ENCODE measurements around the gene TMEM134. TPM values are rescaled to one million over a fixed set of nuclear protein-coding genes. Genes with fewer than 3 reads are reported as not detected.

Gene TMEM134
- total and polyA plus RNA-seq, 9 of the 15 experiments (the other 6 are each of a cell fraction or from before 2014, with no cell fraction given), result 0.63 to 48.4 (median 10.7) TPM

GRCh38 chr11:67507864-67508485 lies 38.9 kb upstream of the TMEM134 start, which contains the start of gene CDK2AP2 (continued):
- no peak for TF ChIP-seq ZMIZ1 (IDR thresholded peaks at IDR 0.05; ENCODE audit: low read depth in 2 of 2, low read length in 2 of 2)
- TF ChIP-seq ZNF436 (CRISPR knock-in tag; IDR thresholded peaks at IDR 0.05), result no peak
- no peak for TF ChIP-seq ZNF79 (CRISPR knock-in tag; IDR thresholded peaks at IDR 0.05; ENCODE audit: low read depth)
- no peak for TF ChIP-seq GTF2F1 (IDR thresholded peaks at IDR 0.05; ENCODE audit: low read depth, low read length)
- no peak for TF ChIP-seq TFAM (CRISPR knock-in tag; conservative IDR thresholded peaks at IDR 0.05)
- 0 out of 2 replicates have a peak, but pooled peaks have one; percentile 18 for TF ChIP-seq NR2F6 (CRISPR knock-in tag; IDR thresholded peaks at IDR 0.05)
- TF ChIP-seq ZNF764 (CRISPR knock-in tag; IDR thresholded peaks at IDR 0.05; ENCODE audit: low read depth), result peak; percentile 42; the same call in 1 of the 2 replicates
- TF ChIP-seq POLR2B (IDR thresholded peaks at IDR 0.05; ENCODE audit: low read depth, partially characterized antibody), result peak; percentile 57
- peak; percentile 99 for TF ChIP-seq PKNOX1 (IDR thresholded peaks at IDR 0.05)
- no peak for TF ChIP-seq LARP7 (IDR thresholded peaks at IDR 0.05)
- no peak for TF ChIP-seq C11orf30 (IDR thresholded peaks at IDR 0.05; ENCODE audit: low read depth)
- peak; percentile 59 for TF ChIP-seq RBBP5 (IDR thresholded peaks at IDR 0.05; ENCODE audit: borderline replicate concordance, insufficient read depth, low read length, poor library complexity, severe bottlenecking)
- no peak for TF ChIP-seq RFX7 (CRISPR knock-in tag; IDR thresholded peaks at IDR 0.05)
- TF ChIP-seq ZNF175 (CRISPR knock-in tag; IDR thresholded peaks at IDR 0.05; ENCODE audit: low read depth), result 0 out of 2 replicates have a peak, but pooled peaks have one; percentile 69
- peak; percentile 64 for TF ChIP-seq HNRNPLL (IDR thresholded peaks at IDR 0.05; ENCODE audit: low read depth, low read length, poor library complexity, severe bottlenecking)
- TF ChIP-seq RNF219 (CRISPR knock-in tag; IDR thresholded peaks at IDR 0.05), result no peak
- TF ChIP-seq SRSF9 (IDR thresholded peaks at IDR 0.05; ENCODE audit: borderline replicate concordance, low read depth, low read length), result no peak
- no peak for TF ChIP-seq E2F6 (IDR thresholded peaks at IDR 0.05; ENCODE audit: borderline replicate concordance in 1 of 2, extremely low read depth in 1 of 2, insufficient read depth in 1 of 2, insufficient read length in 1 of 2, low read depth in 1 of 2, low read length in 1 of 2, poor library complexity in 1 of 2, severe bottlenecking in 1 of 2)

Measured in K562 (cell line).